Activated effector memory CD4-positive, alpha-beta T cell treated with Interleukin-2 at 50 U/mL for 16 hours (primary cell): ENCODE results near the gene SLC25A22.

Source experiments
- DNase-seq: peaks from one replicate; pipeline ENCODE4 v3.0.0-alpha.2; 2020

SLC25A22 gene

GRCh38 chr11:833849-834311 lies 35.8 kb upstream of the SLC25A22 start:
- DNase-seq = no peak

- DNase-seq = no peak
Observed at GRCh38 chr11:833114-833791, 35.2 kb upstream of the SLC25A22 start.

- DNase-seq = no peak
Observed at GRCh38 chr11:832529-833113, 34.5 kb upstream of the SLC25A22 start, which contains the start of gene CD151. CD151 (plus strand) TSS chr11:832952; CDS start chr11:836070, 3,118 bp downstream.

- no peak for DNase-seq
Observed at GRCh38 chr11:831961-832528, 34.0 kb upstream of the SLC25A22 start.

GRCh38 chr11:831118-831864 lies 33.2 kb upstream of the SLC25A22 start:
- DNase-seq = no peak

GRCh38 chr11:830295-831117 lies 32.4 kb upstream of the SLC25A22 start:
- DNase-seq = peak; percentile 34

- no peak for DNase-seq
Observed at GRCh38 chr11:829847-830294, 31.8 kb upstream of the SLC25A22 start.

GRCh38 chr11:829176-829846 lies 31.2 kb upstream of the SLC25A22 start:
- DNase-seq = no peak

- DNase-seq = no peak
Observed at GRCh38 chr11:828506-829175, 30.6 kb upstream of the SLC25A22 start.

- DNase-seq = no peak
Observed at GRCh38 chr11:827897-828192, 29.8 kb upstream of the SLC25A22 start, which contains the start of gene CRACR2B. CRACR2B (plus strand) TSS chr11:827919; CDS start chr11:828608, 689 bp downstream.

- no peak for DNase-seq
Observed at GRCh38 chr11:827146-827896, 29.2 kb upstream of the SLC25A22 start.

GRCh38 chr11:826836-827145 lies 28.7 kb upstream of the SLC25A22 start:
- no peak for DNase-seq

GRCh38 chr11:826227-826621 lies 28.1 kb upstream of the SLC25A22 start:
- DNase-seq = no peak

- DNase-seq = no peak
Observed at GRCh38 chr11:825366-826226, 27.5 kb upstream of the SLC25A22 start.

- no peak for DNase-seq
Observed at GRCh38 chr11:824942-825341, 26.9 kb upstream of the SLC25A22 start.

- DNase-seq = no peak
Observed at GRCh38 chr11:824292-824880, 26.3 kb upstream of the SLC25A22 start.

GRCh38 chr11:823441-824291 lies 25.6 kb upstream of the SLC25A22 start:
- DNase-seq = no peak
